MCF 10A (cell line): ENCODE results near the gene WDPCP. TPM values are rescaled to one million over a fixed set of nuclear protein-coding genes. Genes with fewer than 3 reads are reported as not detected.
A peak's percentile ranks its signal among the peaks of the same experiment; 100 is the strongest.
"Not testable (repeated sequence)": the region's sequence is repeated elsewhere in the genome, so short reads cannot be mapped to it uniquely, and the experiment has no call there.

Experiments used
- BruUV-seq: library from RNA; stranded (reverse); fragments of 400-500 nt; replicated peaks from 2 replicates; lab custom pipeline; 2021; lab: Mats Ljungman, UMichigan
- CTCF ChIA-PET: fragments of 300-600 bp; sonication (Branson Sonifier 250); formaldehyde crosslinking; extraction: SDS; loops from one replicate; lab custom pipeline; 2021; ENCODE audit warnings: antibody characterized with exemption, inconsistent platforms; lab: Yijun Ruan, JAX
- POLR2A ChIA-PET: fragments of 300-600, 350-650 bp; sonication (Branson Sonifier 250); formaldehyde crosslinking; extraction: SDS; loops from one replicate; lab custom pipeline; 2020; ENCODE audit warnings: antibody characterized with exemption, inconsistent platforms; lab: Yijun Ruan, JAX
- DNase-seq: peaks from one replicate; pipeline ENCODE4 v3.0.0-alpha.2; 2018; ENCODE audit not compliant: unreplicated experiment
- H3K27ac Mint-ChIP-seq: one replicate; pipeline ENCODE4 v1.8.0; 2022; ENCODE audit warnings: mild to moderate bottlenecking, low read depth, mixed read lengths; ENCODE audit not compliant: unreplicated experiment
- H3K27me3 Mint-ChIP-seq: one replicate; pipeline ENCODE4 v1.8.0; 2022; ENCODE audit warnings: mixed read lengths; ENCODE audit not compliant: insufficient read depth, unreplicated experiment
- H3K36me3 Mint-ChIP-seq: one replicate; pipeline ENCODE4 v1.8.0; 2022; ENCODE audit warnings: mild to moderate bottlenecking, moderate library complexity, mixed read lengths; ENCODE audit not compliant: insufficient read depth, unreplicated experiment
- H3K4me1 Mint-ChIP-seq: one replicate; pipeline ENCODE4 v1.8.0; 2022; ENCODE audit warnings: mixed read lengths; ENCODE audit not compliant: insufficient read depth, unreplicated experiment
- H3K4me3 Mint-ChIP-seq: one replicate; pipeline ENCODE4 v1.8.0; 2022; ENCODE audit warnings: mild to moderate bottlenecking, moderate library complexity, mixed read lengths; ENCODE audit not compliant: unreplicated experiment
- H3K9me3 Mint-ChIP-seq: one replicate; pipeline ENCODE4 v1.8.0; 2022; ENCODE audit warnings: mixed read lengths; ENCODE audit not compliant: unreplicated experiment
- CTCF ChIP-seq: fragments of 200-600 bp; IDR thresholded peaks from one replicate; pipeline ENCODE4 v1.8.0; 2022; ENCODE audit warnings: antibody characterized with exemption, mild to moderate bottlenecking; ENCODE audit not compliant: unreplicated experiment
- intact Hi-C: fragments of 100-400 bp; cut with micrococcal nuclease; formaldehyde crosslinking; loops from 2 replicates; pipeline ENCODE4 v1.14.1; 2022
- total RNA-seq: library from RNA; stranded (reverse); gene quantifications from 2 replicates; pipeline ENCODE4 v1.2.3, GENCODE V29; 2022

The WDPCP gene
- total RNA-seq, 1 experiment from 2014 or later: 6.9 TPM

- TF ChIP-seq CTCF: no peak
- no peaks in the 10 kb centered on the region for H3K36me3 Mint-ChIP-seq
- intact Hi-C loops: no loop called here
- H3K4me3 Mint-ChIP-seq: no peak overlapping the region
- BruUV-seq: no TSS peak
- CTCF ChIA-PET: no interaction called here
- H3K9me3 Mint-ChIP-seq: no peaks in the 10 kb centered on the region
- no peak overlapping the region for H3K27ac Mint-ChIP-seq
- no peak for DNase-seq
- H3K27me3 Mint-ChIP-seq: no peaks in the 10 kb centered on the region
- H3K4me1 Mint-ChIP-seq: no peaks in the 10 kb centered on the region
- POLR2A ChIA-PET: no interaction called here
Measured at GRCh38 chr2:63086687-63087086, 501.6 kb downstream of the WDPCP start.

- no peak for DNase-seq
- ChIA-PET POLR2A (no interaction called here), CTCF (interaction anchor here (0.7 kb wide), 1 partner anchor 696 kb away, joined by 5 read pairs; no protein-coding TSS in a partner anchor)
- Mint-ChIP-seq H3K36me3 (no peaks in the 10 kb centered on the region), H3K4me3 (no peak overlapping the region), H3K4me1 (peaks cover 4% of the 10 kb centered on the region), H3K27me3 (no peaks in the 10 kb centered on the region), H3K27ac (no peak overlapping the region), H3K9me3 (no peaks in the 10 kb centered on the region)
- intact Hi-C loops: no loop called here
- no TSS peak for BruUV-seq
- TF ChIP-seq CTCF: no peak
Measured at GRCh38 chr2:63081404-63081803, 506.9 kb downstream of the WDPCP start.

- no TSS peak for BruUV-seq
- TF ChIP-seq CTCF: peak; percentile 32
- Mint-ChIP-seq H3K4me1 (peaks cover 5% of the 10 kb centered on the region), H3K27ac (no peak overlapping the region), H3K36me3 (no peaks in the 10 kb centered on the region), H3K27me3 (no peaks in the 10 kb centered on the region), H3K9me3 (no peaks in the 10 kb centered on the region), H3K4me3 (no peak overlapping the region)
- ChIA-PET POLR2A (no interaction called here), CTCF (interaction anchor here (0.7 kb wide), 2 partner anchors 109 to 352 kb away, joined by 3 read pairs; no protein-coding TSS in a partner anchor)
- DNase-seq: peak; percentile 58
- intact Hi-C loops: no loop called here
Measured at GRCh38 chr2:63078852-63079606, 509.2 kb downstream of the WDPCP start.

GRCh38 chr2:63074399-63074798 lies 513.9 kb downstream of the WDPCP start:
- intact Hi-C loops, H3K27ac Mint-ChIP-seq, DNase-seq, H3K36me3 Mint-ChIP-seq, H3K27me3 Mint-ChIP-seq, H3K4me3 Mint-ChIP-seq, H3K9me3 Mint-ChIP-seq, H3K4me1 Mint-ChIP-seq, BruUV-seq, POLR2A ChIA-PET: not testable (repeated sequence)
- CTCF ChIA-PET: interaction anchor here (0.6 to 0.7 kb wide), 2 partner anchors 22 to 80 kb away, joined by 3 to 4 read pairs; no protein-coding TSS in a partner anchor
